ENCODE results near the gene UMAD1. TPM values are rescaled to one million over a fixed set of nuclear protein-coding genes. Genes with fewer than 3 reads are reported as not detected.

UMAD1 gene
- total and polyA plus RNA-seq, 2 of the 13 experiments (the other 11 are each of a cell fraction or from before 2014, with no cell fraction given), result 16.8 to 17.6 TPM

- H3K79me2 ChIP-seq (ENCODE audit: insufficient read depth, low read length), result peaks cover 54% of the 10 kb centered on the region
- no peak overlapping the region for H2AFZ ChIP-seq (ENCODE audit: low read length)
- peak; percentile 62 for DNase-seq (ENCODE audit: low spot score)
- H3K4me3 ChIP-seq (replicated peaks in 1 of 3; ENCODE audit: insufficient read depth in 1 of 3, low read depth in 2 of 3, low read length in 3 of 3), result no peak overlapping the region
- no peaks in the 10 kb centered on the region for H3K9me3 ChIP-seq (ENCODE audit: low read length)
- ATAC-seq, result peak; percentile 86
- in situ Hi-C loops (cut with HindIII; ENCODE audit: extremely low pct_ligation_motif_present, low pct_unique_long_range_greater_than_20kb), result loop anchor here (25.0 kb wide), 1 partner anchor 562 kb away; no protein-coding TSS in a partner anchor
- peak overlapping the region; percentile 28 for H3K27ac ChIP-seq (ENCODE audit: extremely low read length, insufficient read depth, low read length)
- peak overlapping the region; percentile 63 for H3K4me2 ChIP-seq (ENCODE audit: low read depth, low read length)
- CTCF ChIA-PET (ENCODE audit: low intra/inter-chr PET ratio, low total read pairs), result no interaction called here
- intact Hi-C loops (cut with micrococcal nuclease; ENCODE audit: unreplicated experiment), result no loop called here
- no peaks in the 10 kb centered on the region for H3K36me3 ChIP-seq (replicated peaks in 1 of 2; ENCODE audit: control insufficient read depth in 1 of 2, insufficient read depth in 2 of 2, low read length in 2 of 2)
- WGBS (ENCODE audit: low lambda C conversion rate), result 22% methylated on average over 2 of the region's 2 CpGs
- no TSS peak for BruUV-seq (replicated peaks)
- H4K20me1 ChIP-seq (ENCODE audit: insufficient read depth, low read length), result no peaks in the 10 kb centered on the region
- FAIRE-seq, result peak; percentile 81
- POLR2A ChIA-PET, result no interaction called here
- H3K4me1 ChIP-seq (ENCODE audit: insufficient read depth, low read length), result peaks cover 73% of the 10 kb centered on the region
- H3K9ac ChIP-seq (ENCODE audit: insufficient read depth, low read depth, low read length), result no peak overlapping the region
- no peaks in the 10 kb centered on the region for H3K27me3 ChIP-seq (ENCODE audit: control insufficient read depth in 1 of 2, insufficient read depth in 2 of 2, low read length in 2 of 2)
- TF ChIP-seq ZBTB49 (CRISPR knock-in tag; IDR thresholded peaks at IDR 0.05; ENCODE audit: borderline replicate concordance), result no peak
- TF ChIP-seq FOXP1 (IDR thresholded peaks at IDR 0.05), result no peak
- peak; percentile 8; the same call in 1 of the 2 replicates for TF ChIP-seq FOXP1 (CRISPR knock-in tag; IDR thresholded peaks at IDR 0.05)
- TF ChIP-seq, protein P1, sequence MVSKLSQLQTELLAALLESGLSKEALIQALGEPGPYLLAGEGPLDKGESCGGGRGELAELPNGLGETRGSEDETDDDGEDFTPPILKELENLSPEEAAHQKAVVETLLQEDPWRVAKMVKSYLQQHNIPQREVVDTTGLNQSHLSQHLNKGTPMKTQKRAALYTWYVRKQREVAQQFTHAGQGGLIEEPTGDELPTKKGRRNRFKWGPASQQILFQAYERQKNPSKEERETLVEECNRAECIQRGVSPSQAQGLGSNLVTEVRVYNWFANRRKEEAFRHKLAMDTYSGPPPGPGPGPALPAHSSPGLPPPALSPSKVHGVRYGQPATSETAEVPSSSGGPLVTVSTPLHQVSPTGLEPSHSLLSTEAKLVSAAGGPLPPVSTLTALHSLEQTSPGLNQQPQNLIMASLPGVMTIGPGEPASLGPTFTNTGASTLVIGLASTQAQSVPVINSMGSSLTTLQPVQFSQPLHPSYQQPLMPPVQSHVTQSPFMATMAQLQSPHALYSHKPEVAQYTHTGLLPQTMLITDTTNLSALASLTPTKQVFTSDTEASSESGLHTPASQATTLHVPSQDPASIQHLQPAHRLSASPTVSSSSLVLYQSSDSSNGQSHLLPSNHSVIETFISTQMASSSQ (IDR thresholded peaks at IDR 0.05; ENCODE audit: low read depth), result peak; percentile 57; the same call in 1 of the 2 replicates
- TF ChIP-seq, protein P1 (CRISPR knock-in tag; IDR thresholded peaks at IDR 0.05; ENCODE audit: borderline replicate concordance), result peak; percentile 51; the same call in 1 of the 2 replicates
- TF ChIP-seq, protein P2, sequence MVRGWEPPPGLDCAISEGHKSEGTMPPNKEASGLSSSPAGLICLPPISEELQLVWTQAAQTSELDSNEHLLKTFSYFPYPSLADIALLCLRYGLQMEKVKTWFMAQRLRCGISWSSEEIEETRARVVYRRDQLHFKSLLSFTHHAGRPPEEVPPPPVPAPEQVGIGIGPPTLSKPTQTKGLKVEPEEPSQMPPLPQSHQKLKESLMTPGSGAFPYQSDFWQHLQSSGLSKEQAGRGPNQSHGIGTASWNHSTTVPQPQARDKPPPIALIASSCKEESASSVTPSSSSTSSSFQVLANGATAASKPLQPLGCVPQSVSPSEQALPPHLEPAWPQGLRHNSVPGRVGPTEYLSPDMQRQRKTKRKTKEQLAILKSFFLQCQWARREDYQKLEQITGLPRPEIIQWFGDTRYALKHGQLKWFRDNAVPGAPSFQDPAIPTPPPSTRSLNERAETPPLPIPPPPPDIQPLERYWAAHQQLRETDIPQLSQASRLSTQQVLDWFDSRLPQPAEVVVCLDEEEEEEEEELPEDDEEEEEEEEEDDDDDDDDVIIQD (CRISPR knock-in tag; IDR thresholded peaks at IDR 0.05; ENCODE audit: low read depth), result peak; percentile 42; the same call in 1 of the 2 replicates
- TF ChIP-seq ZNF292 (CRISPR knock-in tag; IDR thresholded peaks at IDR 0.05; ENCODE audit: borderline replicate concordance, low read depth), result no peak
- TF ChIP-seq ZNF20 (CRISPR knock-in tag; IDR thresholded peaks at IDR 0.05), result no peak
- TF ChIP-seq ASH2L (IDR thresholded peaks at IDR 0.05; ENCODE audit: insufficient read length, low read depth, low read length), result no peak
- TF ChIP-seq ZEB1 (IDR thresholded peaks at IDR 0.05; ENCODE audit: insufficient replicate concordance, low read depth), result peak; percentile 80
- peak; percentile 10; the same call in 1 of the 2 replicates for TF ChIP-seq ZNF644 (CRISPR knock-in tag; IDR thresholded peaks at IDR 0.05; ENCODE audit: low read depth)
- TF ChIP-seq ZBTB34 (CRISPR knock-in tag; IDR thresholded peaks at IDR 0.05), result no peak; the same call in 1 of the 2 replicates
- TF ChIP-seq ZBTB37 (CRISPR knock-in tag; IDR thresholded peaks at IDR 0.05), result 0 out of 2 replicates have a peak, but pooled peaks have one; percentile 53
Observed at GRCh38 chr7:7650682-7651206, 10.2 kb downstream of the UMAD1 start.
